ENCODE results near the gene GNA12.
"Not testable (repeated sequence)": the region's sequence is repeated elsewhere in the genome, so short reads cannot be mapped to it uniquely, and the experiment has no call there.

The GNA12 gene

GRCh38 chr7:2738766-2739549 lies 105.2 kb downstream of the GNA12 start:
- DNase-seq = no peak

- no peak for DNase-seq
Observed at GRCh38 chr7:2737771-2738540, 106.2 kb downstream of the GNA12 start.

- DNase-seq = not testable (repeated sequence)
Observed at GRCh38 chr7:2737005-2737743, 106.9 kb downstream of the GNA12 start.

- DNase-seq = no peak
Observed at GRCh38 chr7:2736411-2736914, 107.6 kb downstream of the GNA12 start.

GRCh38 chr7:2735744-2736143 lies 108.4 kb downstream of the GNA12 start:
- no peak for DNase-seq

- peak; percentile 57 for DNase-seq
Observed at GRCh38 chr7:2734751-2735571, 109.1 kb downstream of the GNA12 start.

GRCh38 chr7:2734084-2734686 lies 109.9 kb downstream of the GNA12 start:
- DNase-seq = no peak

GRCh38 chr7:2732959-2733584 lies 111.0 kb downstream of the GNA12 start:
- no peak for DNase-seq

- no peak for DNase-seq
Observed at GRCh38 chr7:2732388-2732787, 111.7 kb downstream of the GNA12 start.

GRCh38 chr7:2730846-2731770 lies 113.0 kb downstream of the GNA12 start:
- no peak for DNase-seq

GRCh38 chr7:2729893-2730716 lies 114.0 kb downstream of the GNA12 start:
- DNase-seq = no peak

GRCh38 chr7:2729031-2729892 lies 114.8 kb downstream of the GNA12 start:
- no peak for DNase-seq

- no peak for DNase-seq
Observed at GRCh38 chr7:2728316-2729030, 115.6 kb downstream of the GNA12 start.

- DNase-seq = not testable (repeated sequence)
Observed at GRCh38 chr7:2727206-2727605, 116.9 kb downstream of the GNA12 start.

- DNase-seq = no peak
Observed at GRCh38 chr7:2726316-2727018, 117.6 kb downstream of the GNA12 start.

GRCh38 chr7:2725178-2726105 lies 118.7 kb downstream of the GNA12 start:
- DNase-seq = no peak

All from SHP77 treated with DMSO at 0.1 percent for 48 hours (cell line).